ENCODE measurements around the gene HNRNPC. TPM values are rescaled to one million over a fixed set of nuclear protein-coding genes. Genes with fewer than 3 reads are reported as not detected.

HNRNPC gene
- total RNA-seq, 4 donors from 2014 or later, result 356 to 544 (median 505) TPM

GRCh38 chr14:21162081-21162480, 107.2 kb downstream of the HNRNPC start:
- WGBS, 2 donors (ENCODE audit: low coverage in 1 of 2), result 67 to 73% methylated on average over 2 to 4 of the region's 5 CpGs
- H3K4me1 ChIP-seq, result peaks cover 0 to 5% (median 0%) of the 10 kb centered on the region in 3 donors
- H3K4me3 ChIP-seq, result no peak overlapping the region
- no peaks in the 10 kb centered on the region for H3K36me3 ChIP-seq
- no peaks in the 10 kb centered on the region for H3K27me3 ChIP-seq
- no peaks in the 10 kb centered on the region for H3K9me3 ChIP-seq
- no peak for ATAC-seq
- no peak overlapping the region for H3K27ac ChIP-seq
- no peak for TF ChIP-seq EP300 (IDR thresholded peaks at IDR 0.05)
- no peak for TF ChIP-seq CTCF (IDR thresholded peaks at IDR 0.05)
- no peak for TF ChIP-seq POLR2A (IDR thresholded peaks at IDR 0.05)
- no peak for TF ChIP-seq POLR2AphosphoS5 (IDR thresholded peaks at IDR 0.05)

- no peak for TF ChIP-seq CTCF (IDR thresholded peaks at IDR 0.05)
- TF ChIP-seq POLR2AphosphoS5 (IDR thresholded peaks at IDR 0.05), result no peak
- no peak for TF ChIP-seq EP300 (IDR thresholded peaks at IDR 0.05)
- TF ChIP-seq POLR2A (IDR thresholded peaks at IDR 0.05), result no peak
- H3K4me1 ChIP-seq, result peaks cover 0 to 2% (median 0%) of the 10 kb centered on the region in 3 donors
- H3K27ac ChIP-seq, result no peak overlapping the region
- no peak for ATAC-seq
- WGBS, 2 donors (ENCODE audit: low coverage in 1 of 2), result 56 to 57% methylated on average over 2 to 4 of the region's 4 CpGs
- no peaks in the 10 kb centered on the region for H3K27me3 ChIP-seq
- H3K9me3 ChIP-seq, result no peaks in the 10 kb centered on the region
- no peak overlapping the region for H3K4me3 ChIP-seq
- no peaks in the 10 kb centered on the region for H3K36me3 ChIP-seq
Observed at GRCh38 chr14:21160061-21160610, 109.1 kb downstream of the HNRNPC start.

Other genes starting within 250 kb of the HNRNPC start
- 100 to 1,000 TPM; 155 to 259 (median 187) TPM for gene NDRG2, start 244.4 kb downstream of the HNRNPC start, total RNA-seq
- not detected for gene TPPP2, start 239.2 kb downstream of the HNRNPC start, total RNA-seq
- not detected for gene RNASE13, start 234.6 kb downstream of the HNRNPC start, total RNA-seq
- under 1 TPM in 1 of 4 donors, not detected in 3; 0.23 TPM for gene RNASE7, start 227.1 kb downstream of the HNRNPC start, total RNA-seq
- gene RNASE8, start 211.6 kb downstream of the HNRNPC start, total RNA-seq, result not detected
- gene ARHGEF40, start 199.1 kb downstream of the HNRNPC start, total RNA-seq, result 10 to 100 TPM; 18.6 to 37.6 (median 26.8) TPM
- gene ZNF219, start 170.8 kb downstream of the HNRNPC start, total RNA-seq, result 100 to 1,000 TPM in 1 of 4 donors, 10 to 100 TPM in 3; 42.5 to 112 (median 77.4) TPM
- gene TMEM253, start 168.4 kb downstream of the HNRNPC start, total RNA-seq, result under 1 TPM in 1 of 4 donors, not detected in 3; 0.94 TPM
- not detected for gene OR5AU1, start 113.4 kb downstream of the HNRNPC start, total RNA-seq
- under 1 TPM in 3 of 4 donors, not detected in 1; 0.13 to 0.62 (median 0.23) TPM for gene RPGRIP1, start 10.6 kb upstream of the HNRNPC start, total RNA-seq
- gene SUPT16H, start 114.6 kb upstream of the HNRNPC start, total RNA-seq, result 100 to 1,000 TPM in 1 of 4 donors, 10 to 100 TPM in 3; 64.6 to 101 (median 74.5) TPM
- 10 to 100 TPM; 47.4 to 59.0 (median 53.3) TPM for gene CHD8, start 186.7 kb upstream of the HNRNPC start, total RNA-seq
- gene RAB2B, start 207.5 kb upstream of the HNRNPC start, total RNA-seq, result 10 to 100 TPM; 28.3 to 44.8 (median 29.7) TPM
- gene TOX4, start 207.8 kb upstream of the HNRNPC start, total RNA-seq, result 10 to 100 TPM; 39.8 to 82.4 (median 62.3) TPM
- gene METTL3, start 241.9 kb upstream of the HNRNPC start, total RNA-seq, result 10 to 100 TPM; 31.9 to 73.0 (median 48.6) TPM

Measured in gastroesophageal sphincter (tissue), 4 donors.